ENCODE results near the gene SUPT5H. TPM values are rescaled to one million over a fixed set of nuclear protein-coding genes. Genes with fewer than 3 reads are reported as not detected.

Gene SUPT5H
- total and polyA plus RNA-seq, 8 donors = 93.6 to 152 (median 139) TPM

- Histone ChIP-seq H3K4me1 (no peaks in the 10 kb centered on the region), H3K27ac (no peak overlapping the region), H3K4me3 (no peak overlapping the region), H3K36me3 (peaks cover 0 to 98% of the 10 kb centered on the region in 2 donors), H3K9me3 (no peaks in the 10 kb centered on the region), H3K27me3 (no peaks in the 10 kb centered on the region)
- DNase-seq (peak in 1 of 4 donors; percentile 22), ATAC-seq (no peak)
- TF ChIP-seq CTCF (IDR thresholded peaks at IDR 0.05) = no peak
- intact Hi-C loops (cut with DNase I) = no loop called here
Measured at GRCh38 chr19:39465956-39466747, 20.8 kb downstream of the SUPT5H start.

- H3K4me3 ChIP-seq = no peak overlapping the region
- no peaks in the 10 kb centered on the region for H3K4me1 ChIP-seq
- no peaks in the 10 kb centered on the region for H3K27me3 ChIP-seq
- DNase-seq (peak in 1 of 4 donors; percentile 53), ATAC-seq (no peak)
- TF ChIP-seq CTCF (IDR thresholded peaks at IDR 0.05) = no peak
- H3K36me3 ChIP-seq = peaks cover 0 to 98% of the 10 kb centered on the region in 2 donors
- H3K27ac ChIP-seq = no peak overlapping the region
- no peaks in the 10 kb centered on the region for H3K9me3 ChIP-seq
- intact Hi-C loops (cut with DNase I) = no loop called here
Measured at GRCh38 chr19:39467941-39468340, 22.6 kb downstream of the SUPT5H start.

- Histone ChIP-seq H3K4me1 (no peaks in the 10 kb centered on the region), H3K27ac (no peak overlapping the region), H3K36me3 (peaks cover 0 to 100% of the 10 kb centered on the region in 2 donors), H3K9me3 (no peaks in the 10 kb centered on the region), H3K4me3 (no peak overlapping the region), H3K27me3 (no peaks in the 10 kb centered on the region)
- ATAC-seq (no peak), DNase-seq (peak in 1 of 4 donors; percentile 34)
- no peak for TF ChIP-seq CTCF (IDR thresholded peaks at IDR 0.05)
- intact Hi-C loops (cut with DNase I) = no loop called here
Measured at GRCh38 chr19:39469036-39469435, 23.7 kb downstream of the SUPT5H start.

GRCh38 chr19:39469567-39469966 is 24.2 kb downstream of the SUPT5H start:
- DNase-seq = peak in 1 of 4 donors; percentile 16
- TF ChIP-seq CTCF (IDR thresholded peaks at IDR 0.05) = no peak
- ATAC-seq = peak; percentile 10
- H3K9me3 ChIP-seq = no peaks in the 10 kb centered on the region
- no peak overlapping the region for H3K4me3 ChIP-seq
- intact Hi-C loops (cut with DNase I) = no loop called here
- no peak overlapping the region for H3K27ac ChIP-seq
- H3K4me1 ChIP-seq = no peaks in the 10 kb centered on the region
- peaks cover 3 to 100% of the 10 kb centered on the region in 2 donors for H3K36me3 ChIP-seq
- no peaks in the 10 kb centered on the region for H3K27me3 ChIP-seq

- intact Hi-C loops (cut with DNase I) = loop anchor here in 1 of 2 donors (10.0 kb wide), 1 partner anchor 64 kb away; the partner anchor contains the start of gene EID2B
- Histone ChIP-seq H3K4me1 (no peaks in the 10 kb centered on the region), H3K27ac (no peak overlapping the region), H3K36me3 (peaks cover 3 to 100% of the 10 kb centered on the region in 2 donors), H3K27me3 (no peaks in the 10 kb centered on the region), H3K4me3 (no peak overlapping the region), H3K9me3 (no peaks in the 10 kb centered on the region)
- no peak for ATAC-seq
- TF ChIP-seq CTCF (IDR thresholded peaks at IDR 0.05) = no peak
- DNase-seq = no peak
Measured at GRCh38 chr19:39470724-39471339, 25.4 kb downstream of the SUPT5H start.

Data from left lung (tissue), 10 donors.